HCT116 (cell line): ENCODE results near the gene DCDC2C. TPM values are rescaled to one million over a fixed set of nuclear protein-coding genes. Genes with fewer than 3 reads are reported as not detected.

Experiments used
- ATAC-seq: fragments of 200-7000 bp; cut with Tn5 transposase; 2 replicates; pipeline ENCODE4 v1.9.1; 2020; ENCODE audit warnings: mild to moderate bottlenecking, moderate library complexity
- BruUV-seq: library from RNA; stranded (reverse); fragments of 400-500 nt; replicated peaks from 2 replicates; lab custom pipeline; 2021; lab: Mats Ljungman, UMichigan
- CTCF ChIA-PET: fragments of 300-600 bp; sonication (Branson Sonifier 250); formaldehyde crosslinking; loops from one replicate; lab custom pipeline; 2021; ENCODE audit warnings: antibody characterized with exemption; lab: Charles Lee
- POLR2A ChIA-PET: fragments of 300-600, 350-600 bp; sonication (Branson Sonifier 250); formaldehyde crosslinking; loops from one replicate; lab custom pipeline; 2021; ENCODE audit warnings: antibody characterized with exemption; lab: Charles Lee
- RAD21 ChIA-PET, 2 experiments: fragments of 300-600 bp; sonication (Branson Sonifier 250); formaldehyde crosslinking; loops; one replicate each; lab custom pipeline; 2023; ENCODE audit warnings: low total read pairs in 2 of 2; ENCODE audit not compliant: uncharacterized antibody in 2 of 2, unreplicated experiment in 2 of 2, low non-redundant PET in 1 of 2; lab: Charles Lee
- DNase-seq: peaks from one replicate; pipeline ENCODE4 v3.0.0-alpha.2; 2010; ENCODE audit warnings: low read depth, low spot score
- H2AFZ ChIP-seq: fragments of 200-600 bp; shearing (Covaris generic), sonication (generic); 2 replicates; pipeline ENCODE4 v1.6.1; 2017; ENCODE audit warnings: low read depth, mixed run types, mixed read lengths, antibody characterized with exemption, low read length; ENCODE audit not compliant: poor library complexity, severe bottlenecking
- H3K27ac ChIP-seq: 2 replicates; pipeline ENCODE4 v1.5.1; 2012; ENCODE audit warnings: low read depth, low read length
- H3K27me3 ChIP-seq: fragments of 200-600 bp; sonication (generic); 2 replicates; pipeline ENCODE4 v1.6.1; 2016; ENCODE audit warnings: mixed run types, low read length, mixed read lengths; ENCODE audit not compliant: insufficient read depth
- H3K36me3 ChIP-seq, 2 experiments: fragments of 200-500 bp in 1 of 2; fragments of 200-600 bp in 1 of 2; sonication (Bioruptor generic) in 1 of 2; sonication (generic) in 1 of 2; 2 replicates each; pipeline versions ENCODE4 v1.5.1 to v1.6.1; 2014 to 2016; ENCODE audit warnings: low read length in 2 of 2, inconsistent platforms in 1 of 2, mixed read lengths in 1 of 2, mixed run types in 1 of 2; ENCODE audit not compliant: insufficient read depth in 2 of 2, control insufficient read depth in 1 of 2
- H3K4me1 ChIP-seq, 2 experiments: fragments of 200-600 bp in 1 of 2; sonication (generic) in 1 of 2; 2 replicates each; pipeline versions ENCODE4 v1.5.1 to v1.6.1; 2012 to 2017; ENCODE audit warnings: low read length in 2 of 2, inconsistent platforms in 1 of 2, mild to moderate bottlenecking in 1 of 2, mixed read lengths in 1 of 2, mixed run types in 1 of 2, moderate library complexity in 1 of 2; ENCODE audit not compliant: insufficient read depth in 2 of 2, control insufficient read depth in 1 of 2
- H3K4me2 ChIP-seq: fragments of 200-600 bp; sonication (generic); 2 replicates; pipeline ENCODE4 v1.6.1; 2017; ENCODE audit warnings: mixed run types, low read length, mixed read lengths
- H3K4me3 ChIP-seq, 2 experiments: fragments of 200-600 bp in 1 of 2; sonication (generic) in 1 of 2; replicated peaks in 1 of 2; 2 replicates each; pipeline ENCODE4 v1.5.1; 2011 to 2016; ENCODE audit warnings: low read length in 2 of 2, control low read depth in 1 of 2, low read depth in 1 of 2, mild to moderate bottlenecking in 1 of 2, mixed read lengths in 1 of 2, mixed run types in 1 of 2
- H3K79me2 ChIP-seq: fragments of 200-600 bp; sonication (generic); 2 replicates; pipeline ENCODE4 v1.6.1; 2017; ENCODE audit warnings: mild to moderate bottlenecking, mixed run types, low read length, moderate library complexity, mixed read lengths; ENCODE audit not compliant: insufficient read depth
- H3K9ac ChIP-seq: fragments of 200-600 bp; sonication (generic); 2 replicates; pipeline ENCODE4 v1.6.1; 2016; ENCODE audit warnings: low read length, mixed read lengths
- H3K9me2 ChIP-seq: fragments of 200-600 bp; sonication (generic), shearing (Covaris generic); 2 replicates; pipeline ENCODE4 v1.6.1; 2017; ENCODE audit warnings: mixed run types, mild to moderate bottlenecking, moderate library complexity; ENCODE audit not compliant: insufficient read depth
- H3K9me3 ChIP-seq, 2 experiments: fragments of 200-500 bp in 1 of 2; fragments of 200-600 bp in 1 of 2; sonication (Bioruptor generic) in 1 of 2; sonication (generic) in 1 of 2; 2 replicates each; pipeline ENCODE4 v1.6.1; 2014 to 2017; ENCODE audit warnings: low read length in 2 of 2, mixed read lengths in 2 of 2, inconsistent platforms in 1 of 2, low read depth in 1 of 2, mild to moderate bottlenecking in 1 of 2, mixed run types in 1 of 2, moderate library complexity in 1 of 2; ENCODE audit not compliant: control insufficient read depth in 1 of 2, insufficient read depth in 1 of 2
- H4K20me1 ChIP-seq: fragments of 200-600 bp; sonication (generic), shearing (Covaris generic); 2 replicates; pipeline ENCODE4 v1.6.1; 2017; ENCODE audit warnings: mixed run types, mild to moderate bottlenecking, moderate library complexity; ENCODE audit not compliant: insufficient read depth
- CBX3 ChIP-seq: IDR thresholded peaks from 2 replicates; pipeline ENCODE4 v1.6.1; 2012; ENCODE audit warnings: low read depth
- EGR1 ChIP-seq: IDR thresholded peaks from 2 replicates; pipeline ENCODE4 v1.6.1; 2012; ENCODE audit warnings: low read depth
- ELF1 ChIP-seq: IDR thresholded peaks from 2 replicates; pipeline ENCODE4 v1.6.1; 2012; ENCODE audit warnings: low read depth, borderline replicate concordance
- EZH2 ChIP-seq: fragments of 200-600 bp; sonication (generic); IDR thresholded peaks from 2 replicates; pipeline ENCODE4 v1.6.1; 2017; ENCODE audit warnings: antibody characterized with exemption, mixed run types
- SP1 ChIP-seq: IDR thresholded peaks from 2 replicates; pipeline ENCODE4 v1.6.1; 2012; ENCODE audit warnings: low read depth
- SRF ChIP-seq: IDR thresholded peaks from 2 replicates; pipeline ENCODE4 v1.6.1; 2012; ENCODE audit warnings: low read depth
- TCF7L2 ChIP-seq: IDR thresholded peaks from 2 replicates; pipeline ENCODE4 v1.7.0; 2011; ENCODE audit warnings: borderline replicate concordance, inconsistent platforms; ENCODE audit not compliant: insufficient read depth, insufficient read length; ENCODE audit errors: extremely low read depth
- YY1 ChIP-seq: IDR thresholded peaks from 2 replicates; pipeline ENCODE4 v1.6.1; 2011; ENCODE audit warnings: low read length, low read depth, moderate library complexity, mild to moderate bottlenecking; ENCODE audit not compliant: insufficient replicate concordance; ENCODE audit errors: extremely low read depth
- intact Hi-C: fragments of 100-400 bp; cut with micrococcal nuclease; formaldehyde crosslinking; loops from 2 replicates; pipeline ENCODE4 v1.10.0; 2022
- total RNA-seq: library from RNA; stranded (reverse); gene quantifications from one replicate; pipeline ENCODE4 v1.2.1, GENCODE V29; 2021; ENCODE audit not compliant: unreplicated experiment
- TF ChIP-seq, protein P1 (sequence below): IDR thresholded peaks from 2 replicates; pipeline ENCODE4 v1.6.1; 2012

The DCDC2C gene
- total RNA-seq, 1 experiment from 2014 or later = not detected

- no peaks in the 10 kb centered on the region for H3K36me3 ChIP-seq
- H3K4me2 ChIP-seq = no peak overlapping the region
- H3K9me2 ChIP-seq = no peaks in the 10 kb centered on the region
- H3K27me3 ChIP-seq = peaks cover 54% of the 10 kb centered on the region
- no peaks in the 10 kb centered on the region for H3K79me2 ChIP-seq
- TF ChIP-seq CBX3 = no peak
- TF ChIP-seq, protein P1, sequence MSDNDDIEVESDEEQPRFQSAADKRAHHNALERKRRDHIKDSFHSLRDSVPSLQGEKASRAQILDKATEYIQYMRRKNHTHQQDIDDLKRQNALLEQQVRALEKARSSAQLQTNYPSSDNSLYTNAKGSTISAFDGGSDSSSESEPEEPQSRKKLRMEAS = no peak
- no peak for TF ChIP-seq SRF
- TF ChIP-seq ELF1 = no peak
- TF ChIP-seq EZH2 = no peak
- TF ChIP-seq YY1 = no peak
- no peak for TF ChIP-seq SP1
- TF ChIP-seq TCF7L2 = no peak
- POLR2A ChIA-PET = no interaction called here
- H4K20me1 ChIP-seq = no peaks in the 10 kb centered on the region
- RAD21 ChIA-PET = no interaction called here
- BruUV-seq = no TSS peak
- CTCF ChIA-PET = no interaction called here
- H3K27ac ChIP-seq = no peak overlapping the region
- H3K4me1 ChIP-seq = no peaks in the 10 kb centered on the region
- ATAC-seq = no peak
- no peaks in the 10 kb centered on the region for H3K9me3 ChIP-seq
- intact Hi-C loops = no loop called here
- no peak overlapping the region for H3K9ac ChIP-seq
- DNase-seq = no peak
- H2AFZ ChIP-seq = no peak overlapping the region
- no peak overlapping the region for H3K4me3 ChIP-seq
Observed at GRCh38 chr2:3755277-3755676, 51.9 kb downstream of the DCDC2C start.

DNA sequence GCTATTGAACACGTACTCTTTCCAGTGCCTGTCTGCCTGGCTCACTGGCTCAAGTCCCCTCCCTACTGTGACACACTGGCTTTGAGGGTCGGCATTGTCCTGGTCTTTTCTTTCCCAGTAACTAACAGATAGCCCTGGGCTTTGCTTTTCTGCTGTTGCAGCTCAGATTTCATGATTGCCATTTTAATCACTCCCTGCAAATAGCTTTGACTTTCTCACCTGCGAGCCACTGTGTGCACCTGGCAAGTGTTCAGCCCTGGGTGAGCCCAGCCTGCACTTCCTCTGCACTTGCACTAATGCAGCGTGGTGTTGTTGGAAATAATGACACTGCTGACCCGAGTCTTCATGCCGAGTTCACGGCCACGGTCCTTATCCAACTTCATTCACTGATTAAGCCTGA is 52.9 kb downstream of the DCDC2C start:
- no TSS peak for BruUV-seq
- TF ChIP-seq EGR1 = no peak
- TF ChIP-seq, all 23 proteins: peak for 0

More for the DNA sequence above, 52.9 kb downstream of the DCDC2C start:
- Histone ChIP-seq H3K27me3 (peaks cover 44% of the 10 kb centered on the region), H3K4me1 (no peaks in the 10 kb centered on the region), H3K36me3 (no peaks in the 10 kb centered on the region), H3K79me2 (no peaks in the 10 kb centered on the region), H3K9ac (no peak overlapping the region), H3K4me2 (no peak overlapping the region), H3K27ac (no peak overlapping the region), H3K9me3 (no peaks in the 10 kb centered on the region), H3K4me3 (no peak overlapping the region), H4K20me1 (no peaks in the 10 kb centered on the region), H2AFZ (no peak overlapping the region), H3K9me2 (no peaks in the 10 kb centered on the region)
- ChIA-PET CTCF (interaction anchor here (0.7 to 1.0 kb wide), 2 partner anchors 18 to 203 kb away, joined by 3 read pairs; no protein-coding TSS in a partner anchor), POLR2A (no interaction called here), RAD21 (no interaction called here)
- intact Hi-C loops = no loop called here
- no peak for ATAC-seq
- no peak for DNase-seq
